ENCODE results near the gene TRIM34. TPM values are rescaled to one million over a fixed set of nuclear protein-coding genes. Genes with fewer than 3 reads are reported as not detected.
"Not testable (repeated sequence)": the region's sequence is repeated elsewhere in the genome, so short reads cannot be mapped to it uniquely, and the experiment has no call there.

Gene TRIM34
- total RNA-seq, 4 donors from 2014 or later: 3.8 to 9.2 (median 4.5) TPM

- WGBS, 2 donors (ENCODE audit: low coverage in 1 of 2): 78 to 80% methylated on average over 3 to 4 of the region's 5 CpGs
- Histone ChIP-seq H3K4me3 (no peak overlapping the region), H3K9me3 (no peaks in the 10 kb centered on the region), H3K4me1 (no peaks in the 10 kb centered on the region), H3K27ac (no peak overlapping the region), H3K27me3 (no peaks in the 10 kb centered on the region), H3K36me3 (peaks cover 0 to 45% of the 10 kb centered on the region in 2 donors)
- TF ChIP-seq POLR2AphosphoS5 (IDR thresholded peaks at IDR 0.05): no peak
- no peak for ATAC-seq
These were observed 7.3 kb downstream of the TRIM34 start for GRCh38 chr11:5631969-5632635.

- H3K4me1 ChIP-seq: no peaks in the 10 kb centered on the region
- no peak overlapping the region for H3K4me3 ChIP-seq
- TF ChIP-seq EP300 (IDR thresholded peaks at IDR 0.05): no peak
- no peak for TF ChIP-seq CTCF (IDR thresholded peaks at IDR 0.05)
- TF ChIP-seq POLR2AphosphoS5 (IDR thresholded peaks at IDR 0.05): no peak
- H3K27ac ChIP-seq: no peak overlapping the region
- H3K27me3 ChIP-seq: no peaks in the 10 kb centered on the region
- ATAC-seq: no peak
- peaks cover 0 to 71% of the 10 kb centered on the region in 2 donors for H3K36me3 ChIP-seq
- 94 to 100% methylated on average over 1 of the region's 1 CpG for WGBS, 2 donors (ENCODE audit: low coverage in 1 of 2)
- no peaks in the 10 kb centered on the region for H3K9me3 ChIP-seq
These were observed 15.2 kb downstream of the TRIM34 start for GRCh38 chr11:5639953-5640352.

GRCh38 chr11:5643585-5643984, 18.8 kb downstream of the TRIM34 start:
- H3K27ac ChIP-seq: no peak overlapping the region
- H3K4me3 ChIP-seq: no peak overlapping the region
- no peaks in the 10 kb centered on the region for H3K27me3 ChIP-seq
- TF ChIP-seq POLR2AphosphoS5 (IDR thresholded peaks at IDR 0.05) (no peak), CTCF (IDR thresholded peaks at IDR 0.05) (no peak), EP300 (IDR thresholded peaks at IDR 0.05) (no peak), POLR2A (IDR thresholded peaks at IDR 0.05) (no peak)
- H3K36me3 ChIP-seq: peaks cover 0 to 43% of the 10 kb centered on the region in 2 donors
- no peak for ATAC-seq
- no peaks in the 10 kb centered on the region for H3K9me3 ChIP-seq
- no peaks in the 10 kb centered on the region for H3K4me1 ChIP-seq

- H3K9me3 ChIP-seq: no peaks in the 10 kb centered on the region
- TF ChIP-seq EP300 (IDR thresholded peaks at IDR 0.05) (no peak), POLR2AphosphoS5 (IDR thresholded peaks at IDR 0.05) (no peak), POLR2A (IDR thresholded peaks at IDR 0.05) (no peak), CTCF (IDR thresholded peaks at IDR 0.05) (no peak)
- no peak for ATAC-seq
- H3K27ac ChIP-seq: no peak overlapping the region
- H3K27me3 ChIP-seq: no peaks in the 10 kb centered on the region
- peaks cover 0 to 40% of the 10 kb centered on the region in 2 donors for H3K36me3 ChIP-seq
- no peaks in the 10 kb centered on the region for H3K4me1 ChIP-seq
- WGBS, 2 donors (ENCODE audit: low coverage in 1 of 2): 77 to 81% methylated on average over 3 of the region's 3 CpGs
- no peak overlapping the region for H3K4me3 ChIP-seq
These were observed 21.3 kb downstream of the TRIM34 start for GRCh38 chr11:5646139-5646538.

- no peak overlapping the region for H3K27ac ChIP-seq
- no peak overlapping the region for H3K4me3 ChIP-seq
- no peaks in the 10 kb centered on the region for H3K27me3 ChIP-seq
- no peaks in the 10 kb centered on the region for H3K4me1 ChIP-seq
- no peaks in the 10 kb centered on the region for H3K36me3 ChIP-seq
- no peak for TF ChIP-seq EP300 (IDR thresholded peaks at IDR 0.05)
- no peak for TF ChIP-seq POLR2AphosphoS5 (IDR thresholded peaks at IDR 0.05)
- no peak for TF ChIP-seq POLR2A (IDR thresholded peaks at IDR 0.05)
- TF ChIP-seq CTCF (IDR thresholded peaks at IDR 0.05): no peak
- WGBS, 2 donors (ENCODE audit: low coverage in 1 of 2): 92 to 93% methylated on average over 4 of the region's 4 CpGs
- no peaks in the 10 kb centered on the region for H3K9me3 ChIP-seq
- no peak for ATAC-seq
These were observed 30.7 kb downstream of the TRIM34 start for GRCh38 chr11:5655474-5655873.

- not testable (repeated sequence) for H3K4me3 ChIP-seq, H3K9me3 ChIP-seq, H3K27me3 ChIP-seq, ATAC-seq, H3K36me3 ChIP-seq, H3K4me1 ChIP-seq, H3K27ac ChIP-seq
- 95 to 100% methylated on average over 2 of the region's 2 CpGs for WGBS, 2 donors (ENCODE audit: low coverage in 1 of 2)
These were observed 32.2 kb downstream of the TRIM34 start for GRCh38 chr11:5656956-5657355.
